Testis (tissue), 3 donors: ENCODE results near the gene NHSL2. TPM values are rescaled to one million over a fixed set of nuclear protein-coding genes. Genes with fewer than 3 reads are reported as not detected.

Source experiments
- DNase-seq: peaks from one replicate; pipeline ENCODE4 v3.0.0-alpha.2; 2019
- H3K27ac ChIP-seq, 2 donors: fragments of 200-600 bp; sonication (generic); one replicate each; pipeline ENCODE4 v1.5.1; 2019
- H3K27me3 ChIP-seq: fragments of 200-600 bp; sonication (generic); one replicate; pipeline ENCODE4 v1.5.1; 2019
- H3K36me3 ChIP-seq: fragments of 200-600 bp; sonication (generic); one replicate; pipeline ENCODE4 v1.5.1; 2017; ENCODE audit warnings: low read depth; ENCODE audit errors: missing control alignments
- H3K4me1 ChIP-seq: fragments of 200-600 bp; sonication (generic); one replicate; pipeline ENCODE4 v1.5.1; 2019
- H3K4me3 ChIP-seq, 2 donors: fragments of 200-600 bp; sonication (generic); one replicate each; pipeline ENCODE4 v1.5.1; 2017 to 2019
- H3K9me3 ChIP-seq: fragments of 200-600 bp; sonication (generic); one replicate; pipeline ENCODE4 v1.5.1; 2017
- CTCF ChIP-seq, 3 experiments: fragments of 450-650 bp in 2 of 3; fragments of 200-600 bp in 1 of 3; sonication (generic) in 1 of 3; IDR thresholded peaks; one replicate each; pipeline ENCODE4 v1.5.1; 2016 to 2019; ENCODE audit warnings: antibody characterized with exemption in 3 of 3, mild to moderate bottlenecking in 2 of 3, moderate library complexity in 1 of 3
- POLR2A ChIP-seq: fragments of 450-650 bp; IDR thresholded peaks from one replicate; pipeline ENCODE4 v1.6.1; 2017; ENCODE audit warnings: antibody characterized with exemption, mild to moderate bottlenecking, moderate library complexity
- WGBS, 2 donors: methylation state at CpG; one replicate each; pipeline ENCODE4 v1.1.5; 2018; 5-methylcytosine and 5-hydroxymethylcytosine counted together
- intact Hi-C: fragments of 100-400 bp; cut with DNase I; formaldehyde crosslinking; loops from one replicate; pipeline ENCODE4 v1.15.1; 2023; ENCODE audit warnings: low total_unique reads
- polyA plus RNA-seq: library from polyadenylated mRNA; stranded (reverse); fragments of 350-450 nt; fragmentation: Illumina TruSeq; extraction: RNeasy Lipid Tissue Mini Kit (QIAGEN cat#74804); gene quantifications from one replicate; pipeline ENCODE4 v1.2.3, GENCODE V29; 2014; ENCODE audit warnings: low read depth, low replicate concordance; ENCODE audit not compliant: insufficient read depth
- total RNA-seq, 2 donors: library from RNA; depleted of rRNA; stranded (reverse); fragments of >200 nt; gene quantifications; one replicate each; pipeline ENCODE4 v1.2.3, GENCODE V29; 2016

Gene NHSL2
- total and polyA plus RNA-seq, 3 donors from 2014 or later = 9.5 to 33.1 (median 32.5) TPM

- Histone ChIP-seq H3K27me3 (no peaks in the 10 kb centered on the region), H3K27ac (no peak overlapping the region), H3K4me3 (no peak overlapping the region), H3K36me3 (no peaks in the 10 kb centered on the region), H3K9me3 (no peaks in the 10 kb centered on the region), H3K4me1 (no peaks in the 10 kb centered on the region)
- intact Hi-C loops = no loop called here
- DNase-seq = no peak
- TF ChIP-seq CTCF (IDR thresholded peaks at IDR 0.05) (no peak), POLR2A (no peak)
- WGBS, 2 donors = 81 to 97% methylated on average over 6 of the region's 6 CpGs
These were observed 118.2 kb downstream of the NHSL2 start for GRCh38 chrX:72028701-72029470.

GRCh38 chrX:72029483-72030411 is 119.1 kb downstream of the NHSL2 start:
- no peak for DNase-seq
- intact Hi-C loops = no loop called here

DNA sequence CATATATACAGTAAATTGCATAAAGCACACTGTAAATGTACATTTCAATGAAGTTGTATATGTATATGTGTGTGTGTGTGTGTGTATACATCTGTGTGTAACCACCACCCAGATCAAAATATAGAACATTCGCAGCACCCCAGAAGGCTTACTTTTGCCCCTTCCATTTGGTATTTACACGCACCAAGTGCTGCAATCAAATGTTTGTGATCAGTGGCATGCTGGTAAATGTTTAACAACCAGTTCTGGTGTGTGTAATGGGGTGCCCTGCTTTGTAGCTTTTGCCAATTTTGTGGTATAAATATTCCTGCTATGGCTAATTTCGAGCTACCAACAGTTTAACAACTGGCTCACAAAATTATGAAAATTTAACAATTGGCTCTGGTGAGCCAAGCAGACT is 119.8 kb downstream of the NHSL2 start:
- Histone ChIP-seq H3K9me3 (no peaks in the 10 kb centered on the region), H3K36me3 (no peaks in the 10 kb centered on the region), H3K4me3 (no peak overlapping the region), H3K27me3 (no peaks in the 10 kb centered on the region), H3K27ac (no peak overlapping the region), H3K4me1 (no peaks in the 10 kb centered on the region)
- no peak for DNase-seq
- WGBS, 2 donors = 90 to 92% methylated on average over 3 of the region's 3 CpGs
- no peak for TF ChIP-seq CTCF (IDR thresholded peaks at IDR 0.05)
- no peak for TF ChIP-seq POLR2A
- intact Hi-C loops = no loop called here

More at GRCh38 chrX:72029483-72030411, 119.1 kb downstream of the NHSL2 start:
- no peak overlapping the region for H3K27ac ChIP-seq
- H3K9me3 ChIP-seq = no peaks in the 10 kb centered on the region
- H3K4me3 ChIP-seq = no peak overlapping the region
- H3K27me3 ChIP-seq = no peaks in the 10 kb centered on the region
- H3K4me1 ChIP-seq = no peaks in the 10 kb centered on the region
- no peaks in the 10 kb centered on the region for H3K36me3 ChIP-seq
- TF ChIP-seq CTCF (IDR thresholded peaks at IDR 0.05) (no peak), POLR2A (no peak)
- WGBS, 2 donors = 63 to 72% methylated on average over 6 to 7 of the region's 7 CpGs

DNA sequence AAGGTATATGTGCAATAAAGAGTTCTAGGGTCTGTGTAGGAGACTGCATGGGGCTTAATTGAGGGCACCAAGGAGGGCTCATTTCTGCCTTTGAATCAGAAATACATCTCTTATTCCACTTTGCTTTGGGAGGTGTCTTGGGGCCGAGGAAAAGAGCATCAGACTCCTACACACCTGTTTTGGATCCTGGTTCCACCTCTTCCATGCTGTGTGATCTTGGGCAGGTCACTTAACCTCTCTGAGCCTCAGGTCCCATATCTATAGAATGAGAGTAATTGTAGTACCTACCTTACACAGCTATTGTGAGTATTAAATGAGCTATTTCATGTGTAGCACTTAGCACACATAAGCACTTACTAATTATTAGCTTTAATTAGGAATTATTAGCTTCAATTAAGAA is 120.5 kb downstream of the NHSL2 start:
- H3K4me1 ChIP-seq = no peaks in the 10 kb centered on the region
- intact Hi-C loops = no loop called here
- no peak for DNase-seq
- no peaks in the 10 kb centered on the region for H3K36me3 ChIP-seq
- 82 to 100% methylated on average over 1 of the region's 1 CpG for WGBS, 2 donors
- TF ChIP-seq POLR2A (no peak), CTCF (IDR thresholded peaks at IDR 0.05) (no peak)
- H3K27me3 ChIP-seq = no peaks in the 10 kb centered on the region
- H3K4me3 ChIP-seq = no peak overlapping the region
- H3K9me3 ChIP-seq = no peaks in the 10 kb centered on the region
- H3K27ac ChIP-seq = no peak overlapping the region
